Transverse colon (tissue), 4 donors: ENCODE results near the gene PRICKLE2. TPM values are rescaled to one million over a fixed set of nuclear protein-coding genes. Genes with fewer than 3 reads are reported as not detected.

Experiments
- DNase-seq: peaks from one replicate; pipeline ENCODE4 v3.0.0-alpha.2; 2019
- H3K27ac ChIP-seq, 4 donors: fragments of 200-600 bp; sonication (generic); 2 replicates each; pipeline ENCODE4 v1.5.1; 2016 to 2018; ENCODE audit warnings: inconsistent platforms in 4 of 4
- H3K27me3 ChIP-seq: fragments of 200-600 bp; sonication (generic); 2 replicates; pipeline ENCODE4 v1.5.1; 2017; ENCODE audit warnings: inconsistent platforms
- H3K36me3 ChIP-seq, 4 donors: fragments of 200-600 bp; sonication (generic); 2 replicates each; pipeline ENCODE4 v1.5.1; 2017 to 2019; ENCODE audit warnings: inconsistent platforms in 4 of 4
- H3K4me1 ChIP-seq, 4 donors: fragments of 200-600 bp; sonication (generic); 2 replicates each; pipeline ENCODE4 v1.5.1; 2017 to 2020; ENCODE audit warnings: inconsistent platforms in 4 of 4
- H3K4me3 ChIP-seq, 4 donors: fragments of 200-600 bp; sonication (generic); 1 replicate in 1 of 4; 2 replicates in 3 of 4; pipeline versions ENCODE4 v1.5.1 to v1.6.1; 2017 to 2019; ENCODE audit warnings: inconsistent platforms in 4 of 4
- H3K9me3 ChIP-seq, 2 donors: fragments of 200-600 bp; sonication (generic); 2 replicates each; pipeline ENCODE4 v1.5.1; 2017 to 2019; ENCODE audit warnings: inconsistent platforms in 2 of 2
- EP300 ChIP-seq: sonication (generic); formaldehyde crosslinking; IDR thresholded peaks from one replicate; pipeline ENCODE4 v1.6.1; 2017; ENCODE audit warnings: antibody characterized with exemption, low read depth
- POLR2A ChIP-seq: fragments of 450-650 bp; IDR thresholded peaks from one replicate; pipeline ENCODE4 v1.6.1; 2016; ENCODE audit warnings: antibody characterized with exemption, mild to moderate bottlenecking, moderate library complexity
- POLR2AphosphoS5 ChIP-seq, 3 donors: sonication (generic); formaldehyde crosslinking; IDR thresholded peaks; one replicate each; pipeline ENCODE4 v1.6.1; 2016; ENCODE audit warnings: antibody characterized with exemption in 3 of 3
- WGBS, 2 donors: methylation state at CpG; one replicate each; pipeline ENCODE4 v1.1.5; 2018; ENCODE audit warnings: low coverage in 1 of 2; 5-methylcytosine and 5-hydroxymethylcytosine counted together
- in situ Hi-C, 4 donors: fragments of 200-750 bp; cut with MboI; loops; one replicate each; pipeline versions ENCODE4 v1.15.0 to v1.15.1; 2017; ENCODE audit warnings: low sequenced_read_pairs in 3 of 4, low pct_ligation_motif_present in 1 of 4, low pct_unique_long_range_greater_than_20kb in 1 of 4
- intact Hi-C: fragments of 100-400 bp; cut with DNase I; formaldehyde crosslinking; loops from one replicate; pipeline ENCODE4 v1.15.1; 2023; ENCODE audit warnings: low total_unique reads
- total RNA-seq, 4 donors: library from RNA; depleted of rRNA; stranded (reverse); fragments of >200 nt; gene quantifications; one replicate each; pipeline ENCODE4 v1.1.0, GENCODE V29; 2016
- TF ChIP-seq, protein P1 (sequence below), 5 experiments: fragments of 200-600 bp in 3 of 5; fragments of 450-650 bp in 2 of 5; sonication (generic) in 3 of 5; IDR thresholded peaks; 1 replicate in 2 of 5; 2 replicates in 3 of 5; pipeline ENCODE4 v1.5.1; 2016 to 2017; ENCODE audit warnings: antibody characterized with exemption in 5 of 5, inconsistent platforms in 3 of 5, mild to moderate bottlenecking in 2 of 5, moderate library complexity in 1 of 5

Gene PRICKLE2
- total RNA-seq, 4 donors from 2014 or later, result 8.5 to 38.4 (median 17.4) TPM

DNA sequence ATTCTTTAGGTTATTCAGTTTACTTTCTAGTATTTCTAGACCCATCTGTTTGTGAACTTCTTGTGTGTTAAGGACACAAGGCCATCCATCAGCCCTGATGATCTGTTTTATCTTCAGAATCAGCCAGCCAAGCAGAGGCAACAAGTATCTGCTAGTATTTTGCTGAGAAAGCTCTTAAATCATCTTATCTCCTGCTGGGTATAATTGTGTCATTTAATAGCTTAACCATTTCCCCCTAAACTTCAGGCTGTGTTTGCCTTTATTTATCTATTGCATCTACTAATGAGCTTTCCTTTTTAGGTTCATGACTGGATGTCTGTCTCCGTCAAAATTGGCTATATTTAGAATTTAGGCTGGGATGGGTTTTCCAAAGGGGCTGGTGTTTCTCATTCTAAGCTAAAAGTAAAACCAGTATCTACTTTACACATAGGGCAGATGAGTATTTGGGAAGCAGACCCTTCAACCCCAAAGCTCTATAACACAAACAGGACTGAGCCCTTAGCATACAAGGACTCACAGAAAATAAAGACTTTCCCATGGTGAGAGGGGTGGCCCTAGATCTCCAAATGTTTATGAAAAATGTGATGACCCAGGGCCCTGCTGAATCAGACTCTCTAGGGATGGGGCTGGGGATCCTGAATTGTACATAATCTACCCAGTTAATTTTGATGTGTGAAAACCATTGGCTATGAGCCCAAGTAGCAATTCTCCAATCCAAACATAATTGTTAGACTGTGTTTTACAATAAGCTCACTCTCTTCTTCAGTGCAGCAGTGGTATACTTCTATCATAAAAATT is 136.7 kb downstream of the PRICKLE2 start:
- Histone ChIP-seq H3K27ac (peak overlapping the region in 1 of 4 donors; percentile 15), H3K36me3 (no peaks in the 10 kb centered on the region), H3K4me1 (peaks cover 0 to 7% (median 0%) of the 10 kb centered on the region in 4 donors), H3K9me3 (no peaks in the 10 kb centered on the region), H3K4me3 (no peak overlapping the region), H3K27me3 (no peaks in the 10 kb centered on the region)
- in situ Hi-C loops, result no loop called here
- TF ChIP-seq EP300, result no peak
- intact Hi-C loops, result loop anchor here (5.0 kb wide), 1 partner anchor 84 kb away; no protein-coding TSS in a partner anchor
- no peak for DNase-seq
- WGBS, 2 donors, result 32 to 88% methylated on average over 1 of the region's 1 CpG

DNA sequence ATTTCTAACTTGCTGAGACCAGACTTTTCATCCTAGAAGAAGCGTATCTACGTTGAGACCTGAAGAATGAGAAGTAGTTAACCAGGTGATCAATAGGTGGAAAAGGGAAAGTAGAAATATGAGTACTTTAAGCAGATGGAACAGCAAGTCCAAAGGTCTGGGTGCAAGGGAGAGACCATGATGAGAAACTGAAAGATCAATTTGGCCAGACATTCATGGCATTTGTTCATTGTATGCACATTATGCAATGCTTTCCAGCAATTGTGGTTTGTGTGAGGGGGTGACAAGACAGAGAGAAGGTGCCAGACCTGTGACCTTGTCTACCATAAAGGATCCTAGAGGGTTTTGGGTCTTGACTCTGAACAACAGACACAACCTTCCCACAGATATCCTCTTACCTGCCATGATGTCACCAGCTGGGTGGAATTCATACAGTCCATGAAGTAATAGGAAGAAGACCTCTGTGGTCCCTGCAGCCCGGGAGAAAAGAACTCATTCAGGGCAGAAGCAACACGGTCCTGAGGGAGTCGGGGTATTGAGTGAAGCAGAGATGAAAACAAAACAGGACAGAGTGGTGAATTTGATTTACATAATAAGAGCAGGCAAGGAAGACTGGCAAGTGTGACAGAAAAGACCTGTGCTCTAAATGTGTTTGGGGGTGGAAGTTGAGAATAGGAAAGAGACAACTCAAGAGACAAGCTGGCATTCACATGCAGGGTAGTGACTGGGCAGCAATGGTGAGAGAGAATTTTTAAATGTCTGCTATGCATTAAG is 138.6 kb downstream of the PRICKLE2 start:
- intact Hi-C loops (loop anchor here (5.0 kb wide), 1 partner anchor 86 kb away; no protein-coding TSS in a partner anchor), in situ Hi-C loops (no loop called here)

DNA sequence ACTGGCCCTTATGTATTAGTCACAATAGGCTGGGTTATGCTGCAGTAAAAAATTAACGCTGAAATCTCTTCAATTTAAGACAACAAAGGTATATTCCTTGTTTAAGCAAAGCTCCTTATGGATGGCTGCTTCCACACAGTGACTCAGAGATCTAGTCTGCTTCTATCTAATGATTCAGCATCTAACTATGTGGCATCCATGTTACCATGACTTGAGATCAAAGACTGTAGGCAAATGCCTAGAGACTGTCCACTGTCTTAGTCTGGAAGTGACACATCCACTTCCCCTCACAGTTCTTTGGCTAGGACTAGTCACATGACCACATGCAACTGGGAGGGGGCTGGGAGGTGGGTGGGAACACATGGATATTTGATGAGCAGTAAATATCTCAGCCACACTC is 140.6 kb downstream of the PRICKLE2 start:
- DNase-seq, result no peak
- peaks cover 0 to 7% (median 0%) of the 10 kb centered on the region in 4 donors for H3K4me1 ChIP-seq
- intact Hi-C loops, result loop anchor here (5.0 kb wide), 1 partner anchor 88 kb away; no protein-coding TSS in a partner anchor
- H3K4me3 ChIP-seq, result no peak overlapping the region
- H3K36me3 ChIP-seq, result no peaks in the 10 kb centered on the region
- in situ Hi-C loops, result no loop called here
- H3K27ac ChIP-seq, result no peak overlapping the region
- 83 to 100% methylated on average over 1 of the region's 1 CpG for WGBS, 2 donors
- H3K27me3 ChIP-seq, result no peaks in the 10 kb centered on the region
- TF ChIP-seq, protein P1, sequence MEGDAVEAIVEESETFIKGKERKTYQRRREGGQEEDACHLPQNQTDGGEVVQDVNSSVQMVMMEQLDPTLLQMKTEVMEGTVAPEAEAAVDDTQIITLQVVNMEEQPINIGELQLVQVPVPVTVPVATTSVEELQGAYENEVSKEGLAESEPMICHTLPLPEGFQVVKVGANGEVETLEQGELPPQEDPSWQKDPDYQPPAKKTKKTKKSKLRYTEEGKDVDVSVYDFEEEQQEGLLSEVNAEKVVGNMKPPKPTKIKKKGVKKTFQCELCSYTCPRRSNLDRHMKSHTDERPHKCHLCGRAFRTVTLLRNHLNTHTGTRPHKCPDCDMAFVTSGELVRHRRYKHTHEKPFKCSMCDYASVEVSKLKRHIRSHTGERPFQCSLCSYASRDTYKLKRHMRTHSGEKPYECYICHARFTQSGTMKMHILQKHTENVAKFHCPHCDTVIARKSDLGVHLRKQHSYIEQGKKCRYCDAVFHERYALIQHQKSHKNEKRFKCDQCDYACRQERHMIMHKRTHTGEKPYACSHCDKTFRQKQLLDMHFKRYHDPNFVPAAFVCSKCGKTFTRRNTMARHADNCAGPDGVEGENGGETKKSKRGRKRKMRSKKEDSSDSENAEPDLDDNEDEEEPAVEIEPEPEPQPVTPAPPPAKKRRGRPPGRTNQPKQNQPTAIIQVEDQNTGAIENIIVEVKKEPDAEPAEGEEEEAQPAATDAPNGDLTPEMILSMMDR (IDR thresholded peaks at IDR 0.05), result no peak
- TF ChIP-seq POLR2A, result no peak
- TF ChIP-seq EP300, result no peak
- TF ChIP-seq POLR2AphosphoS5 (IDR thresholded peaks at IDR 0.05), result no peak
- H3K9me3 ChIP-seq, result no peaks in the 10 kb centered on the region

More for the DNA sequence above, 138.6 kb downstream of the PRICKLE2 start:
- TF ChIP-seq EP300 (no peak), POLR2AphosphoS5 (IDR thresholded peaks at IDR 0.05) (no peak), POLR2A (no peak)
- TF ChIP-seq, protein P1 (IDR thresholded peaks at IDR 0.05), result no peak
- Histone ChIP-seq H3K4me3 (no peak overlapping the region), H3K9me3 (no peaks in the 10 kb centered on the region), H3K27ac (no peak overlapping the region), H3K36me3 (no peaks in the 10 kb centered on the region), H3K27me3 (no peaks in the 10 kb centered on the region), H3K4me1 (peaks cover 0 to 7% (median 0%) of the 10 kb centered on the region in 4 donors)
- no peak for DNase-seq
- WGBS, 2 donors, result 70 to 82% methylated on average over 3 to 5 of the region's 5 CpGs

DNA sequence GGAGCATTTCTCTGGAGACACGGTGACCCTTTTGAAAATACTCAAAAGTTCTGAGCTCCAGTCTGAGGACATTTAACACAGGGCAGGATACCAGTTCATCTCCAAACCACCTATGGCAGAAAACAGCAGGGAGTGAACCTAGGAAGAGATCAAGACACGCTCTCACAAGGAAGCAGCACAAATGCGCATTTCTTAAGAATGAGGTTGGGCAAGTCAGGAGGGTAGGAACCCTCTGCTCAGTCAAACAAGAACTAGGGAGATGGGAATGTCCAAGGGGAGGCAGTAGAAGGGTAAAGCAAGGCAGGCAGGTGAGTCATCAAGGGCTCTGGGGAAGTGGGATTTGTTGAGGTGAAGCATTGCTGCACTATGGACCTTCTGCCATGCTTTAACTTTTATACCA is 141.7 kb downstream of the PRICKLE2 start:
- no peak overlapping the region for H3K27ac ChIP-seq
- in situ Hi-C loops, result no loop called here
- H3K4me3 ChIP-seq, result no peak overlapping the region
- H3K9me3 ChIP-seq, result no peaks in the 10 kb centered on the region
- no peaks in the 10 kb centered on the region for H3K4me1 ChIP-seq
- H3K36me3 ChIP-seq, result no peaks in the 10 kb centered on the region
- WGBS, 2 donors, result 59 to 60% methylated on average over 1 to 3 of the region's 3 CpGs
- no peaks in the 10 kb centered on the region for H3K27me3 ChIP-seq
- DNase-seq, result no peak
- TF ChIP-seq EP300, result no peak
- no peak for TF ChIP-seq POLR2AphosphoS5 (IDR thresholded peaks at IDR 0.05)
- TF ChIP-seq, protein P1 (IDR thresholded peaks at IDR 0.05), result no peak
- TF ChIP-seq POLR2A, result no peak
- intact Hi-C loops, result no loop called here
